ENCODE data around the gene CREBL2.
"Not testable (repeated sequence)": the region's sequence is repeated elsewhere in the genome, so short reads cannot be mapped to it uniquely, and the experiment has no call there.

CREBL2 gene

GRCh38 chr12:12645485-12645884 lies 33.8 kb downstream of the CREBL2 start:
- peak; percentile 58 for TF ChIP-seq CTCF (conservative IDR thresholded peaks at IDR 0.05; ENCODE audit: low read length)
- H3K4me3 ChIP-seq (ENCODE audit: low read length), result no peak overlapping the region
- peak; percentile 43 for DNase-seq (ENCODE audit: low read depth)

- H3K4me3 ChIP-seq (ENCODE audit: low read length), result not testable (repeated sequence)
- DNase-seq (ENCODE audit: low read depth), result peak; percentile 65
These were observed 34.3 kb downstream of the CREBL2 start for GRCh38 chr12:12645968-12646367.

GRCh38 chr12:12646483-12647072 lies 34.9 kb downstream of the CREBL2 start:
- no peak overlapping the region for H3K4me3 ChIP-seq (ENCODE audit: low read length)
- DNase-seq (ENCODE audit: low read depth), result no peak

GRCh38 chr12:12648284-12648683 lies 36.6 kb downstream of the CREBL2 start:
- no peak for DNase-seq (ENCODE audit: low read depth)
- no peak for TF ChIP-seq CTCF (conservative IDR thresholded peaks at IDR 0.05; ENCODE audit: low read length)
- H3K4me3 ChIP-seq (ENCODE audit: low read length), result no peak overlapping the region

More at GRCh38 chr12:12646483-12647072, 34.9 kb downstream of the CREBL2 start:
- TF ChIP-seq CTCF (conservative IDR thresholded peaks at IDR 0.05; ENCODE audit: low read length), result no peak

GRCh38 chr12:12648951-12649650 lies 37.4 kb downstream of the CREBL2 start:
- H3K4me3 ChIP-seq (ENCODE audit: low read length), result no peak overlapping the region
- no peak for TF ChIP-seq CTCF (conservative IDR thresholded peaks at IDR 0.05; ENCODE audit: low read length)
- DNase-seq (ENCODE audit: low read depth), result no peak

- no peak for TF ChIP-seq CTCF (conservative IDR thresholded peaks at IDR 0.05; ENCODE audit: low read length)
- no peak for DNase-seq (ENCODE audit: low read depth)
- H3K4me3 ChIP-seq (ENCODE audit: low read length), result no peak overlapping the region
These were observed 40.1 kb downstream of the CREBL2 start for GRCh38 chr12:12651752-12652151.

- H3K4me3 ChIP-seq (ENCODE audit: low read length); DNase-seq (ENCODE audit: low read depth): not testable (repeated sequence)
These were observed 41.0 kb downstream of the CREBL2 start for GRCh38 chr12:12652704-12653103.

- no peak for DNase-seq (ENCODE audit: low read depth)
- TF ChIP-seq CTCF (conservative IDR thresholded peaks at IDR 0.05; ENCODE audit: low read length), result no peak
- H3K4me3 ChIP-seq (ENCODE audit: low read length), result no peak overlapping the region
These were observed 42.2 kb downstream of the CREBL2 start for GRCh38 chr12:12653922-12654321.

Measured in AG10803 (cell line).